Panc1 (cell line): ENCODE measurements around the gene RBBP4. TPM values are rescaled to one million over a fixed set of nuclear protein-coding genes. Genes with fewer than 3 reads are reported as not detected.

Experiments
- ATAC-seq: fragments of 200-7000 bp; cut with Tn5 transposase; 2 replicates; pipeline ENCODE4 v1.9.1; 2020; ENCODE audit warnings: mild to moderate bottlenecking, moderate library complexity
- BruUV-seq: library from RNA; stranded (reverse); fragments of 400-500 nt; replicated peaks from 2 replicates; lab custom pipeline; 2021; lab: Mats Ljungman, UMichigan
- CTCF ChIA-PET: fragments of 300-600 bp; sonication (Branson Sonifier 250); formaldehyde crosslinking; loops from one replicate; lab custom pipeline; 2022; ENCODE audit warnings: antibody characterized with exemption; lab: Charles Lee
- POLR2A ChIA-PET: fragments of 300-600 bp; sonication (Branson Sonifier 250); formaldehyde crosslinking; loops from one replicate; lab custom pipeline; 2022; ENCODE audit warnings: antibody characterized with exemption; lab: Charles Lee
- DNase-seq: peaks from one replicate; pipeline ENCODE4 v3.0.0-alpha.2; 2010; ENCODE audit warnings: low read depth, low spot score
- H3K27ac ChIP-seq: 2 replicates; pipeline ENCODE4 v1.5.1; 2011; ENCODE audit warnings: mild to moderate bottlenecking, low read length, inconsistent platforms
- H3K27me3 ChIP-seq: fragments of 200-500 bp; sonication (Bioruptor generic); 2 replicates; pipeline ENCODE4 v1.6.0; 2014; ENCODE audit warnings: low read length, inconsistent platforms; ENCODE audit not compliant: control insufficient read depth, insufficient read depth
- H3K36me3 ChIP-seq: fragments of 200-500 bp; sonication (Bioruptor generic); 2 replicates; pipeline ENCODE4 v1.5.1; 2014; ENCODE audit warnings: inconsistent platforms, mild to moderate bottlenecking, low read length, moderate library complexity; ENCODE audit not compliant: control insufficient read depth, insufficient read depth
- H3K4me1 ChIP-seq: 2 replicates; pipeline ENCODE4 v1.5.1; 2011; ENCODE audit warnings: inconsistent platforms, mild to moderate bottlenecking, low read length, moderate library complexity; ENCODE audit not compliant: control insufficient read depth, insufficient read depth
- H3K4me3 ChIP-seq, 2 experiments: 2 replicates each; pipeline ENCODE4 v1.5.1; 2011 to 2012; ENCODE audit warnings: low read depth in 2 of 2, low read length in 2 of 2, mild to moderate bottlenecking in 2 of 2, inconsistent platforms in 1 of 2, moderate library complexity in 1 of 2
- H3K9me3 ChIP-seq: fragments of 200-500 bp; sonication (Bioruptor generic); 2 replicates; pipeline ENCODE4 v1.5.1; 2014; ENCODE audit warnings: low read depth, mild to moderate bottlenecking, inconsistent platforms, low read length, moderate library complexity; ENCODE audit not compliant: control insufficient read depth, insufficient read depth
- POLR2AphosphoS5 ChIP-seq: IDR thresholded peaks from 2 replicates; pipeline ENCODE4 v1.6.1; 2012; ENCODE audit warnings: mild to moderate bottlenecking, low read depth, low read length, moderate library complexity
- SIN3A ChIP-seq: IDR thresholded peaks from 2 replicates; pipeline ENCODE4 v1.6.1; 2012; ENCODE audit warnings: low read depth, mild to moderate bottlenecking, low read length, moderate library complexity, borderline replicate concordance; ENCODE audit not compliant: insufficient read depth
- TCF7L2 ChIP-seq: IDR thresholded peaks from 2 replicates; pipeline ENCODE4 v1.6.1; 2011; ENCODE audit warnings: mild to moderate bottlenecking, low read depth, low read length, inconsistent platforms
- in situ Hi-C: cut with HindIII; loops from 2 replicates; pipeline ENCODE4 v1.10.0; 2016; ENCODE audit warnings: low sequenced_read_pairs, low pct_unique_long_range_greater_than_20kb
- intact Hi-C: fragments of 100-400 bp; cut with micrococcal nuclease; formaldehyde crosslinking; loops from one replicate; pipeline ENCODE4 v1.10.0; 2022; ENCODE audit not compliant: unreplicated experiment
- total RNA-seq: library from RNA; stranded (reverse); gene quantifications from one replicate; pipeline ENCODE4 v1.2.1, GENCODE V29; 2021; ENCODE audit not compliant: unreplicated experiment
- TF ChIP-seq, protein P1 (sequence below): fragments of 450-650 bp; IDR thresholded peaks from 2 replicates; pipeline ENCODE4 v1.5.1; 2017; ENCODE audit warnings: mild to moderate bottlenecking
- TF ChIP-seq, protein P2 (sequence below), 2 experiments: IDR thresholded peaks; 2 replicates each; pipeline ENCODE4 v1.6.1; 2011 to 2012; ENCODE audit warnings: low read depth in 2 of 2, control low read depth in 1 of 2, low read length in 1 of 2, mild to moderate bottlenecking in 1 of 2, moderate library complexity in 1 of 2; ENCODE audit not compliant: insufficient read depth in 1 of 2

The RBBP4 gene
- total RNA-seq, 1 experiment from 2014 or later = 376 TPM

DNA sequence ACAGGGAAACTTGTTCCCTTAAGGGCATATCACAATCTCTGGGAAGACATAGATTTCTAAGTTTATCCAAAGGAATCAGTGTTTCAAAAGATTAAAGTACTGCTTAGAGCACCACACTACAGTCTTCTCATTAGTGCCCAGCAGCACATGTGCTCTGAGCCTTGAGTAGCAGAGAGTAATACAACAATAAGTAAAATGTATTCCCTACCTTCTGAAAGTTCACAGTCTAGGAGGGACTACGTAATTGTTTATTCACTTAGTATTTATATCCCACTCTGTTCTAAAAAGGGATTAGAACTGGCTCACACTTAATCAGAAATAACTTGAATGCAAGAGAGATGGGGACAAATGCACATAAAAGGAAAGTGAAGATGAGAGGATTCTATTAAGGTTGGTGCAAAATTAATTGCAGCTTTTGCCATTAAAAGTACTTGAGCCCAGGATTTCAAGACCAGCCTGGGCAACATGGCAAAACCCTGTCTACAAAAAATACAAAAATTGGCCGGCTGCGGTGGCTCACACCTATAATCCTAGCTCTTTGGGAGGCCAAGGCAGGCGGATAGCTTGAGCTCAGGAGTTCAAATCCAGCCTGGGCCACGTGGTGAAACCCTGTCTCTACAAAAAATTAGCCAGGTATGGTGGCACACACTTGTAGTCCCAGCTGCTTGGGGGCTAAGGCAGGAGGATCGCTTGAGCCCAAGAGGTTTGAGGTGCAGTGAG, 42.6 kb downstream of the RBBP4 start:
- H3K36me3 ChIP-seq = no peaks in the 10 kb centered on the region
- CTCF ChIA-PET = no interaction called here
- no peak overlapping the region for H3K4me3 ChIP-seq
- ATAC-seq = no peak
- H3K9me3 ChIP-seq = no peaks in the 10 kb centered on the region
- no peaks in the 10 kb centered on the region for H3K4me1 ChIP-seq
- no TSS peak for BruUV-seq
- H3K27ac ChIP-seq = no peak overlapping the region
- POLR2A ChIA-PET = no interaction called here
- intact Hi-C loops (no loop called here), in situ Hi-C loops (no loop called here)
- DNase-seq = no peak
- H3K27me3 ChIP-seq = no peaks in the 10 kb centered on the region
- TF ChIP-seq POLR2AphosphoS5 (no peak), SIN3A (no peak), TCF7L2 (no peak)
- TF ChIP-seq, protein P1, sequence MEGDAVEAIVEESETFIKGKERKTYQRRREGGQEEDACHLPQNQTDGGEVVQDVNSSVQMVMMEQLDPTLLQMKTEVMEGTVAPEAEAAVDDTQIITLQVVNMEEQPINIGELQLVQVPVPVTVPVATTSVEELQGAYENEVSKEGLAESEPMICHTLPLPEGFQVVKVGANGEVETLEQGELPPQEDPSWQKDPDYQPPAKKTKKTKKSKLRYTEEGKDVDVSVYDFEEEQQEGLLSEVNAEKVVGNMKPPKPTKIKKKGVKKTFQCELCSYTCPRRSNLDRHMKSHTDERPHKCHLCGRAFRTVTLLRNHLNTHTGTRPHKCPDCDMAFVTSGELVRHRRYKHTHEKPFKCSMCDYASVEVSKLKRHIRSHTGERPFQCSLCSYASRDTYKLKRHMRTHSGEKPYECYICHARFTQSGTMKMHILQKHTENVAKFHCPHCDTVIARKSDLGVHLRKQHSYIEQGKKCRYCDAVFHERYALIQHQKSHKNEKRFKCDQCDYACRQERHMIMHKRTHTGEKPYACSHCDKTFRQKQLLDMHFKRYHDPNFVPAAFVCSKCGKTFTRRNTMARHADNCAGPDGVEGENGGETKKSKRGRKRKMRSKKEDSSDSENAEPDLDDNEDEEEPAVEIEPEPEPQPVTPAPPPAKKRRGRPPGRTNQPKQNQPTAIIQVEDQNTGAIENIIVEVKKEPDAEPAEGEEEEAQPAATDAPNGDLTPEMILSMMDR = no peak
- TF ChIP-seq, protein P2, sequence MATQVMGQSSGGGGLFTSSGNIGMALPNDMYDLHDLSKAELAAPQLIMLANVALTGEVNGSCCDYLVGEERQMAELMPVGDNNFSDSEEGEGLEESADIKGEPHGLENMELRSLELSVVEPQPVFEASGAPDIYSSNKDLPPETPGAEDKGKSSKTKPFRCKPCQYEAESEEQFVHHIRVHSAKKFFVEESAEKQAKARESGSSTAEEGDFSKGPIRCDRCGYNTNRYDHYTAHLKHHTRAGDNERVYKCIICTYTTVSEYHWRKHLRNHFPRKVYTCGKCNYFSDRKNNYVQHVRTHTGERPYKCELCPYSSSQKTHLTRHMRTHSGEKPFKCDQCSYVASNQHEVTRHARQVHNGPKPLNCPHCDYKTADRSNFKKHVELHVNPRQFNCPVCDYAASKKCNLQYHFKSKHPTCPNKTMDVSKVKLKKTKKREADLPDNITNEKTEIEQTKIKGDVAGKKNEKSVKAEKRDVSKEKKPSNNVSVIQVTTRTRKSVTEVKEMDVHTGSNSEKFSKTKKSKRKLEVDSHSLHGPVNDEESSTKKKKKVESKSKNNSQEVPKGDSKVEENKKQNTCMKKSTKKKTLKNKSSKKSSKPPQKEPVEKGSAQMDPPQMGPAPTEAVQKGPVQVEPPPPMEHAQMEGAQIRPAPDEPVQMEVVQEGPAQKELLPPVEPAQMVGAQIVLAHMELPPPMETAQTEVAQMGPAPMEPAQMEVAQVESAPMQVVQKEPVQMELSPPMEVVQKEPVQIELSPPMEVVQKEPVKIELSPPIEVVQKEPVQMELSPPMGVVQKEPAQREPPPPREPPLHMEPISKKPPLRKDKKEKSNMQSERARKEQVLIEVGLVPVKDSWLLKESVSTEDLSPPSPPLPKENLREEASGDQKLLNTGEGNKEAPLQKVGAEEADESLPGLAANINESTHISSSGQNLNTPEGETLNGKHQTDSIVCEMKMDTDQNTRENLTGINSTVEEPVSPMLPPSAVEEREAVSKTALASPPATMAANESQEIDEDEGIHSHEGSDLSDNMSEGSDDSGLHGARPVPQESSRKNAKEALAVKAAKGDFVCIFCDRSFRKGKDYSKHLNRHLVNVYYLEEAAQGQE (IDR thresholded peaks at IDR 0.05; ENCODE audit: insufficient read depth in 1 of 2, low read depth in 2 of 2, low read length in 1 of 2) = no peak

DNA sequence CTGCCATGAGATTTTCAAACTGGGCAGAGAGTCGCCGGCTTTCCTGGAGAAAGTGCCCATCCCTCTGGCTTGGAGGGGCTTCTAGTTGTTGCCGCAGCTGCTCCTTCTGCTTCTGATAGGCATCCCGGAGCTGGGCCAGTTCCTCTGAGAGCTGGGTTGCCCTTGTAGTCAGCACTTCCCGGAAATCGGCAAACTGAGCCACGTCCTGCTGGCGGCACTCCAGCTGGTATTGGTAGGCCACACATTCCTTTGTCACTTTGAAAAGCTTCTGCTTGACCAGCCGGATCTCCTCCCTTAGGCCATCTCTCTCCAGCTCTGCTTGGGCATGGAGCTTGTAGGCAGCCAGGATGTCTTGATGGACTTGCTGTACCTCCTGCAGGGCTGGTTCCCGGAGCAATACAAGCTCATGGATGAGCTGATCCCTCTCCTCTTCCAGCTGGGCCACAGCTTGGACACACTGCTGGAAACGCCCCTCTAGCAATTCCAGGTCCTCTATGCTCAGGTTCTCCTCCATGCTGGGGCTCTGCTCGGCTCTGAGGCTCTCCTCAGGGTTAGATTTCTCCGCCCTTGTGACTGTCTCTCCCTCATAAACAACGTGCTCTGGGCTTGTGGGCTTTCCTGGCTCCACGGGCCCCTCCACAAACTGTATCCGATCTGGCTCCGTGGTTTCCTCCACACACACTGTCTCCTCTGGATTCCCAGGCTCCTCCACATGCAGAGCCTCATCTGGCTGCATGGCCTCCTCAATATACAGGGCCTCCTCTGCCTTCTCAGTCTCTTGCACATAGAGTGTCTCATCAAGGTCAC, 44.3 kb downstream of the RBBP4 start:
- intact Hi-C loops = no loop called here
- no peaks in the 10 kb centered on the region for H3K27me3 ChIP-seq
- no peak overlapping the region for H3K4me3 ChIP-seq
- H3K4me1 ChIP-seq = no peaks in the 10 kb centered on the region
- no peaks in the 10 kb centered on the region for H3K36me3 ChIP-seq
- H3K27ac ChIP-seq = no peak overlapping the region
- ATAC-seq (0 out of 2 replicates have a peak, but pooled peaks have one; percentile 26), DNase-seq (no peak)
- no peak for TF ChIP-seq TCF7L2
- TF ChIP-seq, protein P2 (IDR thresholded peaks at IDR 0.05; ENCODE audit: insufficient read depth in 1 of 2, low read depth in 2 of 2, low read length in 1 of 2) = no peak
- TF ChIP-seq, protein P1 = no peak
- TF ChIP-seq SIN3A = no peak
- no TSS peak for BruUV-seq
- ChIA-PET CTCF (no interaction called here), POLR2A (no interaction called here)
- no peaks in the 10 kb centered on the region for H3K9me3 ChIP-seq
- in situ Hi-C loops = no loop called here
